ENCODE data around the gene TBC1D9. TPM values are rescaled to one million over a fixed set of nuclear protein-coding genes. Genes with fewer than 3 reads are reported as not detected.
A peak's percentile ranks its signal among the peaks of the same experiment; 100 is the strongest.

Gene TBC1D9
- total RNA-seq, 2 donors from 2014 or later, result 22.3 to 29.0 TPM

- Mint-ChIP-seq H3K36me3 (ENCODE audit: low read depth) (no peaks in the 10 kb centered on the region), H3K27me3 (ENCODE audit: insufficient read depth) (no peaks in the 10 kb centered on the region), H3K9me3 (no peaks in the 10 kb centered on the region), H3K4me3 (no peak overlapping the region), H3K4me1 (peaks cover 8% of the 10 kb centered on the region), H3K27ac (no peak overlapping the region)
- WGBS, 2 experiments (ENCODE audit: insufficient coverage in 1 of 2, insufficient read length in 1 of 2), result 94 to 100% methylated on average over 1 of the region's 1 CpG
- Histone ChIP-seq H3K27me3 (ENCODE audit: control insufficient read depth, insufficient read depth, low read length, poor library complexity, severe bottlenecking) (no peaks in the 10 kb centered on the region), H3K9me3 (ENCODE audit: control insufficient read depth, low read length) (no peaks in the 10 kb centered on the region), H3K4me3 (ENCODE audit: low read length) (no peak overlapping the region), H3K9ac (ENCODE audit: extremely low read depth, low read length, poor library complexity, severe bottlenecking) (no peak overlapping the region), H3K4me1 (ENCODE audit: control insufficient read depth, insufficient read depth, low read length) (no peaks in the 10 kb centered on the region), H3K27ac (ENCODE audit: low read depth, low read length) (no peak overlapping the region), H3K36me3 (ENCODE audit: control insufficient read depth, insufficient read depth, low read length) (no peaks in the 10 kb centered on the region)
- no peak for DNase-seq
- TF ChIP-seq, protein P1, sequence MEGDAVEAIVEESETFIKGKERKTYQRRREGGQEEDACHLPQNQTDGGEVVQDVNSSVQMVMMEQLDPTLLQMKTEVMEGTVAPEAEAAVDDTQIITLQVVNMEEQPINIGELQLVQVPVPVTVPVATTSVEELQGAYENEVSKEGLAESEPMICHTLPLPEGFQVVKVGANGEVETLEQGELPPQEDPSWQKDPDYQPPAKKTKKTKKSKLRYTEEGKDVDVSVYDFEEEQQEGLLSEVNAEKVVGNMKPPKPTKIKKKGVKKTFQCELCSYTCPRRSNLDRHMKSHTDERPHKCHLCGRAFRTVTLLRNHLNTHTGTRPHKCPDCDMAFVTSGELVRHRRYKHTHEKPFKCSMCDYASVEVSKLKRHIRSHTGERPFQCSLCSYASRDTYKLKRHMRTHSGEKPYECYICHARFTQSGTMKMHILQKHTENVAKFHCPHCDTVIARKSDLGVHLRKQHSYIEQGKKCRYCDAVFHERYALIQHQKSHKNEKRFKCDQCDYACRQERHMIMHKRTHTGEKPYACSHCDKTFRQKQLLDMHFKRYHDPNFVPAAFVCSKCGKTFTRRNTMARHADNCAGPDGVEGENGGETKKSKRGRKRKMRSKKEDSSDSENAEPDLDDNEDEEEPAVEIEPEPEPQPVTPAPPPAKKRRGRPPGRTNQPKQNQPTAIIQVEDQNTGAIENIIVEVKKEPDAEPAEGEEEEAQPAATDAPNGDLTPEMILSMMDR (conservative IDR thresholded peaks at IDR 0.05), result no peak
Measured at GRCh38 chr4:140612357-140612756, 143.8 kb downstream of the TBC1D9 start.

DNA sequence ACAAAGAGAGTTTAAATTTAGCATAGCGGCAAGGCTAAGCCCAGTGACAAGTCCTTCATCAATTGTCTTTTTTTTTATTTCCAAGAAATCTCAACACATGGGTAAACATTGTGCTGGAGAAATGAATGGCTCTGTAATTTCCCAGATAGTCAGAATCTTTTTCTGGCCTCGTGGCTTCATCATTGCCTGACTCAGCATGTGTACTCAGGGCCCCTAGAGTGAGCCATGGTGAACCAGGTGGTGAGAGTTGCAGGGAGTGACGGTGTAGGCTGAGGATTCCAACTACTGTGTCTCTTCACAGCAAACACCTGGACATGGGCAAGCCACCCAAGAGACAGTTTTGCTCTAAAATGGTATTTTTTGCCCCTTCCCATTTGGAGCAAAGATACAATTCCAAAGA, 144.3 kb downstream of the TBC1D9 start:
- Mint-ChIP-seq H3K27ac (no peak overlapping the region), H3K27me3 (ENCODE audit: insufficient read depth) (no peaks in the 10 kb centered on the region), H3K36me3 (ENCODE audit: low read depth) (no peaks in the 10 kb centered on the region), H3K9me3 (no peaks in the 10 kb centered on the region), H3K4me1 (peaks cover 8% of the 10 kb centered on the region), H3K4me3 (no peak overlapping the region)
- WGBS, 2 experiments (ENCODE audit: insufficient coverage in 1 of 2, insufficient read length in 1 of 2), result 93 to 96% methylated on average over 2 to 3 of the region's 3 CpGs
- no peak for DNase-seq
- TF ChIP-seq, protein P1 (conservative IDR thresholded peaks at IDR 0.05), result no peak
- no peak overlapping the region for H3K4me3 ChIP-seq (ENCODE audit: low read length)
- no peaks in the 10 kb centered on the region for H3K27me3 ChIP-seq (ENCODE audit: control insufficient read depth, insufficient read depth, low read length, poor library complexity, severe bottlenecking)
- H3K27ac ChIP-seq (ENCODE audit: low read depth, low read length), result no peak overlapping the region
- no peak overlapping the region for H3K9ac ChIP-seq (ENCODE audit: extremely low read depth, low read length, poor library complexity, severe bottlenecking)
- H3K9me3 ChIP-seq (ENCODE audit: control insufficient read depth, low read length), result no peaks in the 10 kb centered on the region
- H3K4me1 ChIP-seq (ENCODE audit: control insufficient read depth, insufficient read depth, low read length), result no peaks in the 10 kb centered on the region
- no peaks in the 10 kb centered on the region for H3K36me3 ChIP-seq (ENCODE audit: control insufficient read depth, insufficient read depth, low read length)

GRCh38 chr4:140609548-140610425, 146.4 kb downstream of the TBC1D9 start:
- H3K4me1 Mint-ChIP-seq, result peaks cover 8% of the 10 kb centered on the region
- H3K27ac ChIP-seq (ENCODE audit: low read depth, low read length), result no peak overlapping the region
- no peak for DNase-seq
- no peak overlapping the region for H3K9ac ChIP-seq (ENCODE audit: extremely low read depth, low read length, poor library complexity, severe bottlenecking)
- no peaks in the 10 kb centered on the region for H3K4me1 ChIP-seq (ENCODE audit: control insufficient read depth, insufficient read depth, low read length)
- H3K36me3 Mint-ChIP-seq (ENCODE audit: low read depth), result no peaks in the 10 kb centered on the region
- H3K4me3 ChIP-seq (ENCODE audit: low read length), result no peak overlapping the region
- TF ChIP-seq, protein P1 (conservative IDR thresholded peaks at IDR 0.05), result peak; percentile 63
- H3K27ac Mint-ChIP-seq, result peak overlapping the region; percentile 26
- 80 to 87% methylated on average over 3 to 6 of the region's 6 CpGs for WGBS, 2 experiments (ENCODE audit: insufficient coverage in 1 of 2, insufficient read length in 1 of 2)
- no peaks in the 10 kb centered on the region for H3K27me3 Mint-ChIP-seq (ENCODE audit: insufficient read depth)
- H3K9me3 Mint-ChIP-seq, result no peaks in the 10 kb centered on the region
- H3K36me3 ChIP-seq (ENCODE audit: control insufficient read depth, insufficient read depth, low read length), result no peaks in the 10 kb centered on the region
- H3K9me3 ChIP-seq (ENCODE audit: control insufficient read depth, low read length), result no peaks in the 10 kb centered on the region
- no peaks in the 10 kb centered on the region for H3K27me3 ChIP-seq (ENCODE audit: control insufficient read depth, insufficient read depth, low read length, poor library complexity, severe bottlenecking)
- no peak overlapping the region for H3K4me3 Mint-ChIP-seq

All from endodermal cell (in vitro differentiated cells).